Testis (tissue), 2 donors: ENCODE results near the gene IFIT2.

Experiments used
- POLR2A ChIP-seq: fragments of 450-650 bp; IDR thresholded peaks from one replicate; pipeline ENCODE4 v1.6.1; 2017; ENCODE audit warnings: antibody characterized with exemption, mild to moderate bottlenecking, moderate library complexity
- TF ChIP-seq, protein P1 (sequence below), 3 experiments: fragments of 450-650 bp in 2 of 3; fragments of 200-600 bp in 1 of 3; sonication (generic) in 1 of 3; IDR thresholded peaks; one replicate each; pipeline ENCODE4 v1.5.1; 2016 to 2019; ENCODE audit warnings: antibody characterized with exemption in 3 of 3, mild to moderate bottlenecking in 2 of 3, moderate library complexity in 1 of 3

DNA sequence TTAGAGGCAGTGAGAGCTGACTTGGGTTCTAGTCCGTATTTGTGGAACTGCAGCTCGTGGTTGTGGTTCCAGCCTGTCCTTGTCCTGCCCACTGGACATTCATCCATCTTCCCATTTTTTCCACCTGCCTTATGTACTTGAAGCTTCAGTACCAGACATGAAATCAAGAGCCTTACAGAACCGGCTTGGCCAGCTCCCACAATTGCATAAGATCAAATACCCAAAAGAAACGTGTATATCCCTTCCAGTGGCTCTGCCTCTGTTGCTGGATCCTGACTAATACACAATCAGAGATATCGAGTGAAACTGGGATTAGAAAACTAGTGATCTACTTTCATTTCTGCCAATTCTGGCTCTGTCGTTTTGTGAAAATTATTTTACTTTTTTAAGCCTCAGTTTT lies 26.5 kb upstream of the IFIT2 start:
- TF ChIP-seq, protein P1, sequence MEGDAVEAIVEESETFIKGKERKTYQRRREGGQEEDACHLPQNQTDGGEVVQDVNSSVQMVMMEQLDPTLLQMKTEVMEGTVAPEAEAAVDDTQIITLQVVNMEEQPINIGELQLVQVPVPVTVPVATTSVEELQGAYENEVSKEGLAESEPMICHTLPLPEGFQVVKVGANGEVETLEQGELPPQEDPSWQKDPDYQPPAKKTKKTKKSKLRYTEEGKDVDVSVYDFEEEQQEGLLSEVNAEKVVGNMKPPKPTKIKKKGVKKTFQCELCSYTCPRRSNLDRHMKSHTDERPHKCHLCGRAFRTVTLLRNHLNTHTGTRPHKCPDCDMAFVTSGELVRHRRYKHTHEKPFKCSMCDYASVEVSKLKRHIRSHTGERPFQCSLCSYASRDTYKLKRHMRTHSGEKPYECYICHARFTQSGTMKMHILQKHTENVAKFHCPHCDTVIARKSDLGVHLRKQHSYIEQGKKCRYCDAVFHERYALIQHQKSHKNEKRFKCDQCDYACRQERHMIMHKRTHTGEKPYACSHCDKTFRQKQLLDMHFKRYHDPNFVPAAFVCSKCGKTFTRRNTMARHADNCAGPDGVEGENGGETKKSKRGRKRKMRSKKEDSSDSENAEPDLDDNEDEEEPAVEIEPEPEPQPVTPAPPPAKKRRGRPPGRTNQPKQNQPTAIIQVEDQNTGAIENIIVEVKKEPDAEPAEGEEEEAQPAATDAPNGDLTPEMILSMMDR (IDR thresholded peaks at IDR 0.05) = no peak
- no peak for TF ChIP-seq POLR2A
